GM23248 (cell line): Measurements from ENCODE around the gene FBXL22. TPM values are rescaled to one million over a fixed set of nuclear protein-coding genes. Genes with fewer than 3 reads are reported as not detected.
A peak's percentile ranks its signal among the peaks of the same experiment; 100 is the strongest.

Experiments used
- DNase-seq: peaks from one replicate; pipeline ENCODE4 v3.0.0-alpha.2; 2015
- H2AFZ ChIP-seq: fragments of 200-600 bp; sonication (generic); 2 replicates; pipeline ENCODE4 v1.6.1; 2016; ENCODE audit warnings: antibody characterized with exemption
- H3F3A ChIP-seq: fragments of 200-600 bp; sonication (generic); 2 replicates; pipeline ENCODE4 v1.6.1; 2016; ENCODE audit warnings: mild to moderate bottlenecking, antibody characterized with exemption, mixed run types; ENCODE audit not compliant: insufficient read depth
- H3K27ac ChIP-seq: fragments of 200-600 bp; sonication (generic); 2 replicates; pipeline ENCODE4 v1.5.1; 2016; ENCODE audit warnings: mild to moderate bottlenecking
- H3K27me3 ChIP-seq: fragments of 200-600 bp; sonication (generic); replicated peaks from 2 replicates; pipeline ENCODE4 v1.6.1; 2016; ENCODE audit warnings: mild to moderate bottlenecking; ENCODE audit not compliant: insufficient read depth
- H3K36me3 ChIP-seq: fragments of 200-600 bp; sonication (generic); 2 replicates; pipeline ENCODE4 v1.6.1; 2016; ENCODE audit warnings: low read depth, mild to moderate bottlenecking
- H3K4me1 ChIP-seq: fragments of 200-600 bp; sonication (generic); 2 replicates; pipeline ENCODE4 v1.6.1; 2016; ENCODE audit warnings: mild to moderate bottlenecking; ENCODE audit not compliant: insufficient read depth
- H3K4me2 ChIP-seq: fragments of 200-600 bp; sonication (generic); one replicate; pipeline ENCODE4 v1.6.1; 2016; ENCODE audit warnings: mild to moderate bottlenecking; ENCODE audit not compliant: unreplicated experiment
- H3K4me3 ChIP-seq: fragments of 200-600 bp; sonication (generic); 2 replicates; pipeline ENCODE4 v1.5.1; 2016; ENCODE audit warnings: mild to moderate bottlenecking
- H3K79me2 ChIP-seq: fragments of 200-600 bp; sonication (generic); 2 replicates; pipeline ENCODE4 v1.6.1; 2016; ENCODE audit warnings: mild to moderate bottlenecking; ENCODE audit not compliant: insufficient read depth
- H3K9ac ChIP-seq: fragments of 200-600 bp; sonication (generic); 2 replicates; pipeline ENCODE4 v1.6.1; 2016; ENCODE audit warnings: mild to moderate bottlenecking
- H3K9me2 ChIP-seq: fragments of 200-600 bp; sonication (generic); 2 replicates; pipeline ENCODE4 v1.6.1; 2016; ENCODE audit warnings: mixed run types, mild to moderate bottlenecking, moderate library complexity; ENCODE audit not compliant: insufficient read depth
- H3K9me3 ChIP-seq: fragments of 200-600 bp; sonication (generic); one replicate; pipeline ENCODE4 v1.6.1; 2017; ENCODE audit warnings: low read depth
- H4K20me1 ChIP-seq: fragments of 200-600 bp; sonication (generic); 2 replicates; pipeline ENCODE4 v1.6.0; 2016; ENCODE audit not compliant: insufficient read depth
- EZH2 ChIP-seq: fragments of 200-600 bp; sonication (generic); IDR thresholded peaks from 2 replicates; pipeline ENCODE4 v1.6.1; 2018; ENCODE audit warnings: antibody characterized with exemption, mild to moderate bottlenecking; ENCODE audit not compliant: insufficient read depth, poor library complexity, severe bottlenecking
- EZH2phosphoT487 ChIP-seq: fragments of 200-600 bp; sonication (generic); IDR thresholded peaks from 2 replicates; pipeline ENCODE4 v1.6.1; 2018; ENCODE audit warnings: antibody characterized with exemption, moderate library complexity, mild to moderate bottlenecking, low read depth; ENCODE audit not compliant: insufficient read depth
- WGBS, 2 experiments: methylation state at CpG; one replicate each; pipeline ENCODE4 v1.1.6; 2015 to 2017; ENCODE audit warnings: low lambda C conversion rate in 2 of 2, low coverage in 1 of 2; ENCODE audit errors: missing lambda C conversion rate in 2 of 2; 5-methylcytosine and 5-hydroxymethylcytosine counted together
- in situ Hi-C: fragments of 300-500 bp; cut with MboI; formaldehyde crosslinking; loops from 2 replicates; pipeline ENCODE4 v1.15.0; 2020
- polyA plus RNA-seq: library from polyadenylated mRNA; unstranded; fragments of >200 nt; fragmentation: Nextera tagmentation; extraction: Ambion mirVana; gene quantifications from 2 replicates; pipeline ENCODE4 v1.2.1, GENCODE V29; 2016
- total RNA-seq: library from RNA; depleted of rRNA; stranded (reverse); fragments of >200 nt; shearing (Covaris generic); gene quantifications from 2 replicates; pipeline ENCODE4 v1.2.3, GENCODE V29; 2014

The FBXL22 gene
- total and polyA plus RNA-seq, 2 experiments from 2014 or later, result 0.32 to 1.4 TPM

- no peaks in the 10 kb centered on the region for H3K9me2 ChIP-seq
- no peaks in the 10 kb centered on the region for H3K9me3 ChIP-seq
- H3K36me3 ChIP-seq, result peaks cover 38% of the 10 kb centered on the region
- no peaks in the 10 kb centered on the region for H3K27me3 ChIP-seq
- no peaks in the 10 kb centered on the region for H4K20me1 ChIP-seq
- H3K79me2 ChIP-seq, result no peaks in the 10 kb centered on the region
- H3K4me3 ChIP-seq, result no peak overlapping the region
- TF ChIP-seq EZH2 (no peak), EZH2phosphoT487 (no peak)
- H3K4me2 ChIP-seq, result no peak overlapping the region
- DNase-seq, result no peak
- H3K27ac ChIP-seq, result no peak overlapping the region
- peaks cover 30% of the 10 kb centered on the region for H3F3A ChIP-seq
- WGBS, 2 experiments, result 99 to 100% methylated on average over 5 of the region's 5 CpGs
- no peak overlapping the region for H2AFZ ChIP-seq
- no peak overlapping the region for H3K9ac ChIP-seq
- in situ Hi-C loops, result no loop called here
- H3K4me1 ChIP-seq, result peaks cover 19% of the 10 kb centered on the region
These were observed 10.4 kb upstream of the FBXL22 start for GRCh38 chr15:63586790-63587189.

GRCh38 chr15:63587527-63587926, 9.7 kb upstream of the FBXL22 start:
- 50 to 51% methylated on average over 2 of the region's 2 CpGs for WGBS, 2 experiments
- in situ Hi-C loops, result no loop called here
- Histone ChIP-seq H2AFZ (no peak overlapping the region), H3K27ac (no peak overlapping the region), H3K9me3 (no peaks in the 10 kb centered on the region), H3K36me3 (peaks cover 38% of the 10 kb centered on the region), H3F3A (peaks cover 23% of the 10 kb centered on the region), H3K4me2 (no peak overlapping the region), H3K9ac (no peak overlapping the region), H3K4me1 (peaks cover 18% of the 10 kb centered on the region), H3K9me2 (no peaks in the 10 kb centered on the region), H3K79me2 (no peaks in the 10 kb centered on the region), H3K27me3 (no peaks in the 10 kb centered on the region), H4K20me1 (no peaks in the 10 kb centered on the region), H3K4me3 (no peak overlapping the region)
- TF ChIP-seq EZH2 (no peak), EZH2phosphoT487 (no peak)
- peak; percentile 34 for DNase-seq

GRCh38 chr15:63588826-63589225, 8.4 kb upstream of the FBXL22 start:
- no peak for DNase-seq
- Histone ChIP-seq H3K36me3 (peaks cover 38% of the 10 kb centered on the region), H3K79me2 (no peaks in the 10 kb centered on the region), H2AFZ (no peak overlapping the region), H3K9ac (no peak overlapping the region), H3K27ac (no peak overlapping the region), H4K20me1 (no peaks in the 10 kb centered on the region), H3K27me3 (no peaks in the 10 kb centered on the region), H3K9me2 (no peaks in the 10 kb centered on the region), H3K9me3 (no peaks in the 10 kb centered on the region), H3K4me3 (no peak overlapping the region), H3F3A (peaks cover 12% of the 10 kb centered on the region), H3K4me1 (0 out of 2 replicates have a peak, but pooled peaks cover 7% of the 10 kb centered on the region), H3K4me2 (no peak overlapping the region)
- WGBS, 2 experiments, result 93 to 97% methylated on average over 6 of the region's 6 CpGs
- in situ Hi-C loops, result no loop called here
- TF ChIP-seq EZH2, result no peak

- Histone ChIP-seq H2AFZ (no peak overlapping the region), H3K9me2 (no peaks in the 10 kb centered on the region), H3K9me3 (no peaks in the 10 kb centered on the region), H3K9ac (no peak overlapping the region), H3K4me1 (peaks cover 12% of the 10 kb centered on the region), H3K27ac (no peak overlapping the region), H3K4me2 (no peak overlapping the region), H3K79me2 (no peaks in the 10 kb centered on the region), H3K4me3 (no peak overlapping the region), H3K36me3 (peaks cover 27% of the 10 kb centered on the region), H3F3A (no peaks in the 10 kb centered on the region), H3K27me3 (no peaks in the 10 kb centered on the region), H4K20me1 (no peaks in the 10 kb centered on the region)
- TF ChIP-seq EZH2, result no peak
- TF ChIP-seq EZH2phosphoT487, result no peak
- WGBS, 2 experiments, result 68 to 72% methylated on average over 9 of the region's 9 CpGs
- in situ Hi-C loops, result no loop called here
- peak; percentile 32 for DNase-seq
These were observed 3.2 kb upstream of the FBXL22 start for GRCh38 chr15:63593705-63594671.
